DMS153 (cell line): ENCODE results near the gene CNST.
A peak's percentile ranks its signal among the peaks of the same experiment; 100 is the strongest.

Experiments
- DNase-seq: peaks from one replicate; lab custom pipeline; 2025; lab: John Stamatoyannopoulos, UW

CNST gene

GRCh38 chr1:246566128-246566812, at the start of gene CNST, which contains the start of gene TFB2M:
TSS of gene CNST (plus strand) at chr1:246566456. CDS start at chr1:246591563, 25,107 bp downstream.
TSS of gene TFB2M (minus strand) at chr1:246566261. CDS start at chr1:246566138, 123 bp downstream.
- DNase-seq, result peak; percentile 99

- DNase-seq, result no peak
Observed at GRCh38 chr1:246517391-246517790, 48.9 kb upstream of the CNST start.

- DNase-seq, result no peak
Observed at GRCh38 chr1:246518456-246519205, 47.6 kb upstream of the CNST start.

GRCh38 chr1:246519514-246519913, 46.7 kb upstream of the CNST start:
- DNase-seq, result no peak

GRCh38 chr1:246526380-246526779, 39.9 kb upstream of the CNST start:
- no peak for DNase-seq

GRCh38 chr1:246526915-246527314, 39.3 kb upstream of the CNST start:
- DNase-seq, result no peak

GRCh38 chr1:246527402-246528088, 38.7 kb upstream of the CNST start:
- no peak for DNase-seq

GRCh38 chr1:246528933-246529731, 37.1 kb upstream of the CNST start:
- no peak for DNase-seq

- DNase-seq, result no peak
Observed at GRCh38 chr1:246530482-246530881, 35.8 kb upstream of the CNST start.

GRCh38 chr1:246532519-246532918, 33.7 kb upstream of the CNST start:
- no peak for DNase-seq

GRCh38 chr1:246533371-246533905, 32.8 kb upstream of the CNST start:
- no peak for DNase-seq

- DNase-seq, result no peak
Observed at GRCh38 chr1:246534114-246534513, 32.1 kb upstream of the CNST start.

GRCh38 chr1:246537441-246537840, 28.8 kb upstream of the CNST start:
- DNase-seq, result no peak

GRCh38 chr1:246537887-246538286, 28.4 kb upstream of the CNST start:
- peak; percentile 63 for DNase-seq

- no peak for DNase-seq
Observed at GRCh38 chr1:246540738-246541491, 25.3 kb upstream of the CNST start.

GRCh38 chr1:246544001-246544400, 22.3 kb upstream of the CNST start:
- DNase-seq, result no peak

- no peak for DNase-seq
Observed at GRCh38 chr1:246549665-246550064, 16.6 kb upstream of the CNST start.

- no peak for DNase-seq
Observed at GRCh38 chr1:246550402-246550801, 15.9 kb upstream of the CNST start.

GRCh38 chr1:246552110-246552509, 14.1 kb upstream of the CNST start:
- no peak for DNase-seq

- no peak for DNase-seq
Observed at GRCh38 chr1:246554201-246554600, 12.1 kb upstream of the CNST start.

GRCh38 chr1:246558041-246558440, 8.2 kb upstream of the CNST start:
- no peak for DNase-seq
